GM19239 (cell line): Measurements from ENCODE around the gene TTC27.
A peak's percentile ranks its signal among the peaks of the same experiment; 100 is the strongest.

Source experiments
- DNase-seq: peaks from one replicate; pipeline ENCODE4 v3.0.0; 2011; ENCODE audit warnings: low spot score; ENCODE audit not compliant: insufficient read length
- FAIRE-seq: peaks from 2 replicates; lab custom pipeline; 2011; peaks lifted over from hg19 to GRCh38; lab: Jason Lieb, UNC

TTC27 gene

DNA sequence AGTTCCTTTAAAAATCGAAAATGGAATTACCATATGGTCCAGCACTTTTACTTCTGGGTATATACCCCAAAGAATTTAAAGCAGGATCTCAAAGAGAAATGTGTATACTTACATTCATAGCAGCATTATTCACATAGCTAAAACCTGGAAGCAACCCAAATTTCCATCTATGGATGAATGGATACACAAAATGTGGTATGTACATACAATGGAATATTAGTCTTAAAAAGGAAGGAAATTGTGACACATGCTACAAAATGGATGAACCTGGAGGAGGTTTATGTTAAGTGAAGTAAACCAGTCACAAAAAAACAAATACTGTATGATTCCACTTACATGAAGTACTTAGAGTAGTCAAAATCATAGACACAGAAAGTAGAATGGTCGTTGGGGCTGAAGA is 171.0 kb downstream of the TTC27 start:
- FAIRE-seq (peak; percentile 8), DNase-seq (no peak)

DNA sequence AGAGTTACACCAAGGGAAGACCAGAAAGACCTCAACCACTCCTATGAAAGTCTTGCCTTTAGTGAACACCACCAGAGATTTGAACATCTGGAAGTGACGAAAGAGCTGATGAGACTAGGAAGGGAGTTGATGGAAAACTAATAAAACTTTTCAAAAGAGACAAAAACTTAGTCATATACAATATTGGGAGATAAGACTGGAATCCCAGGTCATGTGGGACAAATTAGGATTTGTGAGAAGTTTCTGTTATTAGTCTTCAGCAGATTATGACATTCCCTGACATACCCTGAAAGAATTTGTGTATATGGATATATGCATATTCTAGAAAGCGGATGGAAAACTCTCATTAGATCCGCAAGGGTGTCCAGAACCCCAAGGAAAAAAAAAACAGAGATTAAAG is 173.9 kb downstream of the TTC27 start:
- FAIRE-seq, result no peak
- no peak for DNase-seq

DNA sequence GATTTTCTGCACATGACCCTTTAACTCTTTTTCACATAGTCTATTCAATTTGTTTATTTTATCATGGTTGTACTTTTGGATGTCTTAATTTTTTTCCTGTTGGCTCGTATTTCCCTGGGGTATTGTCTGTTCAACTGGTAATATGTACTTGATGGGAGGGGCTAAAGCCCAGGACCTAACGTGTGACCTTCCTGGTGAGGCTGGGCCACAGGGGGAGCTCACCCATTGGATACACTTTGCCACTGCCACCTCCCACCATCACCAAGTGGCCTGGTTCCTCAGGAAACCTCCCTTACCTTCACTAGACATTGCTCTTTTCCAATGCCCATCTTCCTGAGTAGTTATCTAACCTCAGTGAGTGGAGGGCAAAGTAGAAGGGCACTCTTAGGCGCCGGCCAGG is 175.0 kb downstream of the TTC27 start:
- DNase-seq (no peak), FAIRE-seq (no peak)

DNA sequence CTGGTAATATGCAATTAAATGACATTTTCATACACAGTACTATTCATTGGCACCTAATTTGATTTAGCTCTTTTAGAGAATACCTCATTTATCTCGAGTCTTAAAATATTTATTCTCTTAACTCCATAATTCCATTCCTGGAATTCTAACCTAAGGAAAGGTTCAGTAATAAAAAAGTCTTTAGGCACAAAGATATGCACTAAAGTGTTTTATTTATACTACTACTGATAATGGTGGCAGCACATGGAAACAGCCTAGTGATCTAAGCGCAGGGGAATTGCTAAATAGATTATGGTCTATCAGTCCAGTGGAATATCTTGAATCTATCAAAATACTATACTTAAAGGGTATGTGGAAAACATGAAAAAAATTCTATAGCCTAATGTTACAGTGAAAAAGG is 176.4 kb downstream of the TTC27 start:
- no peak for DNase-seq
- no peak for FAIRE-seq

DNA sequence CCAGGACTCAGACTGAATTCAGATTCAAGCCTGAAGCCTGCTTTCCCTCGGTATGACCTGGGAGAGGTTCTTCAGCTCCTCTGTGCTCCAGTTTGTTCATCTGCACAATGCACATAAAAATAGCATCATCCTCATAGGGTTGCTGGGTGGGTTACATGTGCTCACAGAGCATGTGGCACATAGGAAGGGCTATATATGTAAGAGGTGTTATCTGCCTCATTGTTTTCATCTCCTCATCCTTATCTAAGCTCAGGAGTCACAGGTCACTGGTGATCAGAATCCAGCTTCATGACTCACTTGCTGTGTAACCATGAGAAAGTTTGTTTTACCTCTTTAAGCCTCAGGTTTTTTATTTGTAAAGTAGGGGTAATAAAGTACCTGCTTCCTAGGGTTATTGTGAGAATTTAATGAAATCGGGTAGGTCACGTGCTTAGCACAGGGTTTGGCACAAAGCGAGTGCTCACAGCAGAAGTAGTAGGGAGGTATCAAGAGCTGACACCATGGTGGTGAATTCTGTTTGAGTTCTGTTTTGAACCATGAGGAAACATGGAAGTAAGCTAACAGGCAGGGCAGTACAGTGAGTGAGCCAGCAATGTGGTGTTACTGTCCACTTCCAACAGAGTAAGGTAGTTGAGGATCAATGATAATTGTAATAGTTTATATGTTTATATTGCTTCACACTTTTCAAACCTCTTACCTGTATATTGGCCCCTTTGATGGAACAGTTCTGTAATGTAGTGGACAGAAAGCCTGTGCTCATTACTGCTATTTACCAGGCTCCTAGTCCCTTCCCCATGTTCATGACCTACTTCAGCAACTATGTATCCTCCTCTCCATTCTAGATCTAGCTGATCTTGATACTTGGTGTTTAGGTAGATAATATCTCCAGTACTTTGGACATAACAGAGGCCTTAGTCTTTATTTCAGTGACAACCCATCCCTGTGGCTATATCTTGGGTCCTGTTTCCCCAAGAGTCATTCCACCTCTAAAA is 177.6 kb downstream of the TTC27 start:
- FAIRE-seq, result no peak
- no peak for DNase-seq

DNA sequence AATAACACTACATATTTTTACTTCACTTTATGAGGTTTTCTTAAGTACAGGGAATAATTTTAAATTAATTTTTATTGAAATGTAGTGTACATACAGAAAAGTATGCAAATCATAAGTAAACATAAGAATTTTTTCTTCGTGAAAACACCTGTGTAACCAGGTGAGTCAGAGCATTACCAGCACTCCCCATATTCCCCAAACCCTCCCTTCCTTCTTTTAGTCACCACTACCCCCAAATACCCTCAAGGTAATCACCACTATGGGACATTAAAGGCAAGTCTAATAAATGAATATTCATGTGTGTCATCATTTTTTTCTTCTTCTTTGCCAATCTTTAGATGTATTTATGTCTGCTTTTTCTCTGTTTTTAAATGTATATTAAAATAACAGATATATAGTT is 179.0 kb downstream of the TTC27 start:
- FAIRE-seq, result no peak
- no peak for DNase-seq

DNA sequence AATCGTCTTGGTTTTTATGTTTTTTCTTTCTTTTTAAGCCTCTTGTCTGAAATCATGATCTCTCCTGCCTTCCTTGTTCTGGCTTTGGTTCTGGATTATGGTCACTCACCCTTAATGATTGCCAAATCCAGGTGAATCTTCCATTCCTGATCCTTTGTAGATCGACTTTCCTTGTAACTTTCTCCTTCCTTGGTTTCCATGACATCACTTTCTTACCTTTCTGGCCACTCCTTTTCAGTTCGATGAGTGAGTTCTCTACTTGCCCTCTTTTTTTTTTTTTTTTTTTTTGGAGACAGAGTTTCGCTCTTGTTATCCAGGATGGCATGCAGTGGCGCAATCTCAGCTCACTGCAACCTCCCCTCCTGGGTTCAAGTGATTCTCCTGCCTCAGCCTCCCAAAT is 179.8 kb downstream of the TTC27 start:
- no peak for DNase-seq
- FAIRE-seq, result no peak

DNA sequence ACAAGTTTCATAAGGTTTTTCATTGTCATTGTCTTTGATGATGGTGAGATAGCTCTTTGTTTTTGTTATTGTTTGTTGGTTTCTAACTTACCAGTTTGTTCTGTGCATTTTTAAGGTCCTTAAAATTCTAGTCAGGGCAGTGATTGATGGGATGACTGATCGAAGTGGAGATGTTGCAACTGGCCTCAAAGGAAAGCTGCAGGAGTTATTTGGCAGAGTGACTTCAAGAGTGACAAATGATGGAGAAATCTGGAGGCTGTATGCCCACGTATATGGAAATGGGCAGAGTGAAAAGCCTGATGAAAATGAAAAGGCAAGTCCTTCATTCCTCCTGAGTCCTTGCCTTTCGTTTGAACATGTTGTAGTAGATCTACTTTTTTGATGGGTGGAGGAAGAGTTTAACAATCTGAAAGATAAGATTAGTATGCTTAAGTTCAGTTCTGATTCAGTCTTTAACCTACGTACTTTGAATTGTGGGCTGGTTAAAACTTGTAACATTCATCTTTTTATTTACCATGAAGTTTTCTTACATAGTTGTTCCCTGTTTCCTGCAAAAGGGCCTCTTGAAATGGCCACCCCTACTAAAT is 183.2 kb downstream of the TTC27 start:
- FAIRE-seq, result no peak
- no peak for DNase-seq

DNA sequence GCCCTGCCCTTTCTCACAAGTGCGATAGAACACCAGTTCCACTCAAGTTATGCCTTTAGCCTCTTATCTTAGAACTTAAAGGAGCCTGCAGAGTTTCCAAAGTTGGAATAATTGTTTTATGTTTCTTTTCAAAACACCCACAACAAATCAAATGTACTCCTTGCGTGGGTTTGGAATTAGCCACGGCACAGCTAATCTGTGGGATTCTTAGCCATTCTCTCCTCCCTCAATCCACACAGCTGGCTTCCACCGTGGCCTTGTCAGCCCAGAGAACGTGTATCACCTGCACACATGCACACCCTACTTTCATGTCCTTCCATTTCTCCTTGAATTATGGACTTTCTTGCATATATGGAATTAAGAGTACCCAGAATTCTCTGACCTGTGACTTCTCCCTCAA is 183.8 kb downstream of the TTC27 start:
- DNase-seq (no peak), FAIRE-seq (no peak)

DNA sequence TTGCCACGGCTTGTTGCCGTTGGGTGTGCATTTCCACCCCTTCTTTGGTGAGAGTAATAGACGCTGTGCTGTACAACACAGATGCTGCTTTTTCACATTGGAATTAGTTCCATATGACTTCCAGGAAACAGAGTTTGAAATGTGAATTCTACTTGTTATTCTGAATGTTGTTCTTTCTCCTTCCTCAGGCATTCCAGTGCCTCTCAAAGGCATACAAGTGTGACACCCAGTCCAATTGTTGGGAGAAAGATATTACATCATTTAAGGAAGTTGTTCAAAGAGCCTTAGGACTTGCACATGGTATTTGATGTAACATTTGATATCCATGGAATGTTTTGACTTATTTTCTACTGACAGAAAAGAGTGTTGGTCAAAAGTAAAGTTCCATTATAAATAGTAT is 184.5 kb downstream of the TTC27 start:
- no peak for DNase-seq
- no peak for FAIRE-seq

DNA sequence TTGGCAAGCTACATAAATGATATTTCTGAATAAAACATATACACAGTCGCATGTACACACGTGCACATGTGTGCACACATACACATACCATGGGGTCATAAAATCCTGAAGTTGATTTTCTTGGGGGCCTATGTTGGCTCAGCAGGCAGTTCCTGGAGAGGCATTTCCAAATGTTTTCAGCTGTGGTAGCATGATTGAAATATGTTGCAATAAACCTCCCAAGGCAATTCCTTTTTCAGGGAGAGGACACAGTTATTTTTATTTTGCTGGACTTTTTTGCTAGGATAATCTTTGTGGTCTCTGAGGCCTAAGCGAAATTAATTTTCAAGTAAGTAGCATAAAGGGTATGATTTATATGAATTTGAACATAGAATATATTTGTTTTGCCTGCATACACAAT is 192.2 kb downstream of the TTC27 start:
- DNase-seq, result no peak
- FAIRE-seq, result no peak

DNA sequence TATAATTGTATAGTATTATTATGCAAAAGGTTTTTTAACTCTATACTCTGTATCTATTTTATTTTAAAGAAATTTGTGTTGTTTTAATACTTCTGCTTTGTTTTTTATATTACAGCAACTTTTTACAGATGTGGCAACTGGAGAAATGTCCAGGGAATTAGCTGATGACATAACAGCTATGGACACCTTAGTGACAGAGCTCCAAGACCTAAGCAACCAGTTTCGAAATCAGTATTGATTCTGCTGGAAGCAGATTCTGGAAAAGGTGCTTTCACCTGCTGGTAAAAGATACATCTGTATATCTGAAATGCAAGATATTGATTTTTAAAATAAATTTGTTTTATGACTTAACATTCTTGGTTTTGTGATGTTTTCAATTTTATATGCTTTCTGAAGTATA is 192.9 kb downstream of the TTC27 start:
- FAIRE-seq (no peak), DNase-seq (no peak)

DNA sequence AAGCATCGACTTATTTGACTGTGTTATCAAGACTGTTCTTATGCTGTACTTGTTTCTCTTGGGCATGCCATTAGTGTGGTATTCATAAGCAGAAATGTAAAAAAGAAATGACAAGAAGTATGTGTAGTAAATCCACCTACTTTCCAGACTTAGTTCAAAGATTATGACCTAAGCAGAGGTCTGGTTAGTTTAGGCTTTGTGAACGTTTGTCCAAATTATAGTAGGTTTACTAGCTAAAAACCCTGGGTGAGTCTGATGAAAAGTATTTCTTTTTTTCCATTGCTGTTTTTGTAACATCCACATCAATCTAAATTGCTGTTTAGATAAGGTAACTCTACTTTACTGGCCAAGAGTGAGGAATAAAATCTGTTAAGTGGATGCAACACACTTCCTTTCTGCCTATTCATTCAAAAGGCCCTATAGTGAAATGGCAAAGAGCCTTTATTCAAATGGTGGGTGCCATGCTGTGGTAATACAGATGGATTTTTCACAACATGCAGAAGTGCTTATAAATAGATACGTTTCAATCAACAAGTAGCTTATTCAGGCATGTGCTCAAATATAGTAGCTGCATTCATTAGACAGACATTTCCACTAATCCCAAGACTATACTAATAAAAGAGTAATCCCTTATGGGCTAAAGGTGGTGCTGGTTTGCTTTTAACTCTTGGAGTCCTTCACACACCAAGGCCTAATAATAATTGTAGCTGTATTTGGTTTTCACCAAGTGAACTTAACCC is 196.4 kb downstream of the TTC27 start:
- FAIRE-seq (no peak), DNase-seq (no peak)

DNA sequence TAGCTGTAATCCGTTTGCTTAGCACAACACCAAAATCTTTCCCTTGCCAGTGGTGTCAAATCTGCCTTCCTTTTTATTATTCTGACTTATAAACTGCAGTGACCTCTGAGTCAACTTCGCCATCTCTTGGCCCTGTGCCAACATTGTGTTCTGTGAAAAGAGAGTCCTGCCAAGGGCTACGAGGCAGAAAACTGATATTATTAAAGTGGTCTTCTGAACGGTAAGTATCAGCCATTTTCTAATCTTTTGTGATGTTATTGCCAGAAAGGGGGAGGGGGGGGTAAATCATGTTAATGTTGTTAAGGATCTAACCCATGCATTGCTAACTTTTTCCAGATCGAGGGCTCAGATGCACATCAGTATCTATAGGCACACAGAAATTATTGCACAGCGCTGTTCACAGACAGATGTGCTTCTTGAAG is 197.5 kb downstream of the TTC27 start:
- no peak for DNase-seq
- no peak for FAIRE-seq

DNA sequence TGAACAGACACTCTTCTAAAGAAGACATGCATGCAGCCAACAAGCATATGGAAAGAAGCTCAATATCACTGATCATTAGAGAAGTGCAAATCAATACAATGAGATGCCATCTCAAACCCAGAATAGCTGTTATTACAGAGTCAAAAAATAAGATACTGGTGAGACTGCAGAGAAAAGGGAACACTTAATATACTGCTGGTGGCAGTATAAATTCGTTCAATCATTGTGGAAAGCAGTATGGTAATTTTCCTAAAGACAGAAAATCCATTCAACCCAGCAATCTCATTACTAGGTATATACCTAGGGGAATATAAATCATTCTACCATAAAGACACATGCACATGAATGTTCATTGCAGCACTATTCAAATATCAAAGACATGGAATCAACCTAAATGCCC is 202.3 kb downstream of the TTC27 start:
- FAIRE-seq (no peak), DNase-seq (no peak)

DNA sequence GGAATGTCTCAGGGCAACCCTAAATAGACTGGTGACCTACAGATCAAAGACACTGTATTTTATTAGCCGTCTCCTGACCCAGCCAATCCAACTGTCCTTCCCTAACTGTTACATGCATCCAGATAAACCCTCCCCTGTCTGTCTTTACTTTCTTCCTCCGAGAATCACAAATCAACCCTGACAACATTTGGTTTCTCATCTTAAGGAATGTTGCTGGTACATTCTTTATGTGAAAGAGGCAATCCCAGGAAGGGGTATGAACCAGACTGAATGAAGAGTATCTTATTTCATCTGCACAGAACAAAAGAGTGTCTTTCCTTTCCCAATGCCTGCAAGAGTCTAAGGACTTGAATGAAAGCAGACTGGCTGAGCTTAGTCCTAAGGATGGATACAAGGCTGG is 205.0 kb downstream of the TTC27 start:
- FAIRE-seq (no peak), DNase-seq (no peak)

DNA sequence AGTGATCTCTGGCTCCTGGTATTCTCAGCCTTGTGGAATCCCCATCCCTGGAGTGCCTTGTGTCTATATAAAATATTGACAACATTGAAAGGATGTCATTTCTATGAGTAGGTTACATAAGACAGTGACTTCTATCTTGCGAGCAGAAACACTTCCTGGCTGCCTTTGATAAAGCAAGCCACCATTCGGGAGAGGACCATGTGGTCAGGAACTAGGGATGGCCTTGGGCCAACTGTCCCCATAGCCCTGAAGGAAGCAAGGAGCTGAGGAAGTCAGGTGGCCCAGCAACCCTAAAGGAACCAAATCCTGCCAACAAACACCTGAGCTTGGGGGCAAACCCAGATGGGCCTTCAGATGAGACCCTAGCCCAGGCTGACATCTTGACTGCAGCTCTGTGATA is 205.9 kb downstream of the TTC27 start:
- no peak for DNase-seq
- FAIRE-seq, result no peak

DNA sequence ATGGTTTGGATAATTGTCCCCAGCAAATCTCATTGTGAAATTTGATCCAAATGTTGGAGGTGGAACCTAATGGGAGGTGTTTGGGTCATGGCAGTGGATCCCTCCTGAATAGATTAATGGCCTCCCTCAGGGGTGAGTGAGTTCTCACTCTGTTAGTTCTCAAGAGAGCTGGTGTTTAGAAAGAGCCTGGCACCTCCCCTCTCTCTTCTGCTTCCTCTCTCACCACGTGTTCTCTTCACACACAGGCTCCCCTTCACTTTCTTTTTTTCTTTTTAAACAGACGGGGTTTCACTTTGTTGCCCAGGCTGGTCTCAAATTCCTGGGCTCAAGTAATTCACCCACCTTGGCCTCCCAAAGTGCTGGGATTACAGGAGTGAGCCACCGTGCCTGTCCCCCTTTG is 207.3 kb downstream of the TTC27 start:
- FAIRE-seq, result no peak
- DNase-seq, result no peak

DNA sequence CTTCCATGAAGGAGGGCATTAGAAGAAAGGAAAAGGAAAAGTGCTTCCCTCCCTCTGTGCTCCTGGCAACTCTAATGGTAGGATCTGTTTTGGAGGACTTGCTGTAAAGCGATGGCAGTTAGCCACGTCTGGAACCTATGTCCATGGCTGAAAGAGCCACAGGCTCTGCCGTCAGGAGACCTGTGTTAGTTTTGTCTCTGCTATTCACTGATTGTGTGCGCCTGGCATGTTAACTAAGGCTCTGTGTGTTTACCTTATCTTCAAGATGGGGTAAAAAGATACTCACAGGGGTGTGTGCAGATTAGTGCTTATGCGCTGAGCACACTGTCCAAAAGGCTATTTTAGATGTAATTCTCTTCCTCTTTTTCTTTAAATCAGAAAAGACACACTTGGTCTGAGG is 209.1 kb downstream of the TTC27 start:
- DNase-seq (no peak), FAIRE-seq (no peak)

DNA sequence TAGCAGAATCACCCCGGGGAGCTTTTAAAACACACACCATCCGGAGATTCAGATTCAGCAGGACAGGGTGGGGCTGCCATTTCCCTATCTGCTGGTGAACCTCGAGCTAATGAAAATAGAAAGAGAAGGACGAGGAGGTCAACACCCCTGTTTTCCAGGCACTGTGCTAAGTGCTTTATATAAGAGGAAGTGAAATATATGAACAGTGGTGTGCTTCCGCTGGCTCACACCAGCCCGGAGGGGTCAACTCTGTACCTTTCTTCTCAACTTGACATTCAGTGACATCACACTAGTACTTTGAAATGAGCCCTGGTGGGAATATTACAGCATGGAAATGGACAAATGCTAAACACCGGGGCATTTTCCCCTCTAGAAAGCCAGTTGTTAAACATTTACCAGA is 210.6 kb downstream of the TTC27 start:
- FAIRE-seq (no peak), DNase-seq (no peak)

DNA sequence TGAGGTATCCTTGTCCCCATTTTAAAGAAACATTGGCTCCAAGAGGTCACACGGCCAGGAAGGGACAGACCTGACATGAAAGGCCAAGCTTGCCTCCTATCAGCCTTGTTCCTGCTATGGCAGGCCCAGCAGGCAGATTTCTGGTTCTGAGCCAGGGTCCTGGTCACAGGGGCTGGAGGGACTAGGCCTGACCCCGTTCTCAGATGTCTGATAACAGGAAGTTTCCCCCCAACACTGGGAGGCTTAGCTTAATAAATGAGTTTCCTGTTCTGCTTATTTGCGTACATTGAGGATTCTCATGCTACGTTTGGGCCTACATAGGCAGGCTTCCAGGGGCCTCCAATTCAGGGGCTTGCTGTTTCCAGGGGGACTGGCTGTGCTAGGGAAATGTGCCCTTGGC is 211.1 kb downstream of the TTC27 start:
- DNase-seq (no peak), FAIRE-seq (no peak)
